ENCODE data around the gene DNAH6.

The DNAH6 gene

DNA sequence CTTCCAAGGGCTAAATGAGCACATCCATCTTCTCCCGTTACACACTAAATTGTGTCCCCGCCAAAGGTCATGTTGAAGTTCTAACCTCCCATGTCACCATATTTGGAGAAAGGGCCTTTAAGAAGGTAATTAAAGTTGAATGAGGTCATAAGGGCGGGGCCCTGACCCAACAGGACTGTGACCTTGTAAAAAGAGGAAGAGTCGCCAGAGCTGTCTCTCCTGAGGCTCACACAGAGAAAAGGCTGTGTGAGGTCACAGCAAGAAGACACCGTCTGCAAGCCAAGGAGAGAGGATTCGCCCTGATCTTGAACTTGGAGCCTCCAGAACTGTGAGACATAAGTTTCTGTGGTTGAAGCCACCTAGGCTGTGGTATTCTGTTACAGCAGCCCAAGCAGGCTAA, 340.5 kb downstream of the DNAH6 start:
- H3K27ac ChIP-seq, result no peak overlapping the region
- POLR2A ChIA-PET (ENCODE audit: low non-redundant PET), result no interaction called here
- no peak for DNase-seq (ENCODE audit: low spot score)
- TF ChIP-seq, protein P1, sequence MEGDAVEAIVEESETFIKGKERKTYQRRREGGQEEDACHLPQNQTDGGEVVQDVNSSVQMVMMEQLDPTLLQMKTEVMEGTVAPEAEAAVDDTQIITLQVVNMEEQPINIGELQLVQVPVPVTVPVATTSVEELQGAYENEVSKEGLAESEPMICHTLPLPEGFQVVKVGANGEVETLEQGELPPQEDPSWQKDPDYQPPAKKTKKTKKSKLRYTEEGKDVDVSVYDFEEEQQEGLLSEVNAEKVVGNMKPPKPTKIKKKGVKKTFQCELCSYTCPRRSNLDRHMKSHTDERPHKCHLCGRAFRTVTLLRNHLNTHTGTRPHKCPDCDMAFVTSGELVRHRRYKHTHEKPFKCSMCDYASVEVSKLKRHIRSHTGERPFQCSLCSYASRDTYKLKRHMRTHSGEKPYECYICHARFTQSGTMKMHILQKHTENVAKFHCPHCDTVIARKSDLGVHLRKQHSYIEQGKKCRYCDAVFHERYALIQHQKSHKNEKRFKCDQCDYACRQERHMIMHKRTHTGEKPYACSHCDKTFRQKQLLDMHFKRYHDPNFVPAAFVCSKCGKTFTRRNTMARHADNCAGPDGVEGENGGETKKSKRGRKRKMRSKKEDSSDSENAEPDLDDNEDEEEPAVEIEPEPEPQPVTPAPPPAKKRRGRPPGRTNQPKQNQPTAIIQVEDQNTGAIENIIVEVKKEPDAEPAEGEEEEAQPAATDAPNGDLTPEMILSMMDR (conservative IDR thresholded peaks at IDR 0.05; ENCODE audit: low read depth), result no peak
- CTCF ChIA-PET, result no interaction called here

DNA sequence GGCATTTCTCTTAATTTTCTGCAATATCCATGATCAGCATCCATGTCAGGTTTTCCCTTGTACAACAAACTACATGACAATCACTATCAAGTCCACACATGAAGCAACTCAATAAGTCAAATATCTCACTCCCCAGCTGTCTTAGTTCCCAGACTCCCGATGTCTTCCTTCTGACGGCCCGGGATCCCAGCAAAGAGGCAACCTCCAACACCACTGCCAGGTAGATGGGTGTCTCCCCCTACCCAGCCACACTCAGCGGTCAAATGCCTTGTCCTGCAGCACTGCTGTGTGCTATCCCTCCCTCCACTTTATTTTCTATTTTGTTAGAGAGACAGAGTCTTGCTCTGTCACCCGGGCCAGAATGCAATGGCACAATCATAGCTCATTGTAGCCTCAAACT, 341.3 kb downstream of the DNAH6 start:
- H3K27ac ChIP-seq, result no peak overlapping the region
- ChIA-PET POLR2A (ENCODE audit: low non-redundant PET) (no interaction called here), CTCF (interaction anchor here (0.6 kb wide), 1 partner anchor 398 kb away, joined by 3 read pairs; no protein-coding TSS in a partner anchor)
- TF ChIP-seq, protein P1 (conservative IDR thresholded peaks at IDR 0.05; ENCODE audit: low read depth), result no peak
- no peak for DNase-seq (ENCODE audit: low spot score)

DNA sequence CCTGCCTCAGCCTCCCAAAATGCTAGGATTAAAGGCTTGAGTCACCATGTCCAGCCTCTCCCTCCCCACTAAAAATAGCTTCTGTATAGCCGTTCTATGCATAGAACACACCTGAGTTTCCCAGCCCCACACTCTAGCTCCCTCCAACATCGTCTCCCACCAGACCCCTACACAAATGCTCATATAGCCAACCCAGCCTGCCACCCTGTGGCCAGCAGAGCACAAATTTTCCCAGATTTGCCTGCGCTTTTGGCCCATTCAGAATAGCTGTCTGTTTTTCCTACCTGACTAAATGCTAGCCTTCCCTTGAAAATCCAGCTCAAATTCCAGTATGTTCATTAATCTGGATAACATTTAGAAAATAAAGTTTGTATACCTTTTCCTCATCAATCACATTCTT, 341.8 kb downstream of the DNAH6 start:
- no peak for DNase-seq (ENCODE audit: low spot score)
- ChIA-PET POLR2A (ENCODE audit: low non-redundant PET) (no interaction called here), CTCF (interaction anchor here (0.6 kb wide), 1 partner anchor 398 kb away, joined by 3 read pairs; no protein-coding TSS in a partner anchor)
- H3K27ac ChIP-seq, result no peak overlapping the region
- TF ChIP-seq, protein P1 (conservative IDR thresholded peaks at IDR 0.05; ENCODE audit: low read depth), result no peak

DNA sequence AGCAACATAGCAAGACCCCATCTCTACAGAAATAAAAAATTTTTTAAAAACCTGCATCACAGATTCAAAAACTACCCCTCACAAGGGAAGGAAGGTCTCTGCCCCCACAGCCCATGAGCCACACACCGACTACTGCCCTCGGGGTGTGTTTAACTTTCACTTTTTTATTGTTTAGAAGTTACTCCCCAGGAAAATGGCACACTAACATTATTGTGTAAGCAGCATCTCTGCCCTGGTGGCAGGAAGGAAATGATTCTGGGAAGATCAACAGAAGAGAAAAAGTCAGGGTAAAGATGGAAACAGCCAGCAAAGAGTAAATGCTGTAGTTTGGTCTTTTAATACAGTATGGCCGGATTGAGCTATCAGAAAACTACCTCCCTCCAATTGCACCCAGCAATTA, 342.6 kb downstream of the DNAH6 start:
- ChIA-PET POLR2A (ENCODE audit: low non-redundant PET) (no interaction called here), CTCF (no interaction called here)
- H3K27ac ChIP-seq, result no peak overlapping the region
- no peak for DNase-seq (ENCODE audit: low spot score)
- TF ChIP-seq, protein P1 (conservative IDR thresholded peaks at IDR 0.05; ENCODE audit: low read depth), result no peak

DNA sequence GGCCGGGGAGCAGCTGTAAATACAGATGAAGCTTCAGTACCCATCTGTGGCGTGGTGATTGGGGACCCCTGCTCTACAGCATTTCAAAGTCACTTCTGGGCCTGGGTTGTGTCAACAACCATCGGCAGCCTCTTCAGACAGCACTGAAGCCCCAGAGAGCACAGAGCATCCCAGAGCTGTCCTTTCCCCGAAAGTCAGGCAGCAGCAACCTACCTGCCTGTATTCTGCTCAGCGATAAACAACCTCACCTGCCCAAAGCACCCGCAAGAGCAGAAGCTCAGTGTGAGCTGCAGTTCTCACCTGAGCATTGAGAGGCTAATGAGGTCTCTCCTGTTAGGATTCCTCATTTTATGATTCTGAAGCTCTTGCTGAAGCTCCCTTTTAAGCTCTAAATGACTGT, 345.2 kb downstream of the DNAH6 start:
- no peak overlapping the region for H3K27ac ChIP-seq
- TF ChIP-seq, protein P1 (conservative IDR thresholded peaks at IDR 0.05; ENCODE audit: low read depth), result no peak
- ChIA-PET POLR2A (ENCODE audit: low non-redundant PET) (no interaction called here), CTCF (interaction anchor here (0.6 to 0.7 kb wide), 2 partner anchors 12 to 33 kb away, joined by 3 to 4 read pairs; no protein-coding TSS in a partner anchor)
- DNase-seq (ENCODE audit: low spot score), result no peak

DNA sequence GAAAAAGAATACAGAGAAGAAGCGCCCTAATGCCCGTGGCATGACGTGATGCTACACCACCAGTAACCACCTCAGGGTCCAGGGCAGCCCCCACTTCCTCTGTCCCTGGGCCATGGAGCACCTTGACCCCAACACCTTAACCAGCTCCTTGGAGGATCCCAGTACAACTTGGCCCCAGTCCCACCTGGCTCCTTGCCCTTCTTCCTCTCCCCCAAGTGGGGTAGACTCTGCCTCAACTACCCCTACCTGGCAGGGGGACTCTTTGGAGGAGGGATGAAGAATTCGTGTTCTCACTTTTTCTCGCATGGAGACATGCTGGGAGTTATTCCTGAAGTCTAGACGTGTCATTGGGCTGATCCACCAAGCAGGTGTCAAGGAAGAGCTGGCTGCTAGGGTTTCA, 345.7 kb downstream of the DNAH6 start:
- ChIA-PET POLR2A (ENCODE audit: low non-redundant PET) (no interaction called here), CTCF (interaction anchor here (0.6 to 0.7 kb wide), 2 partner anchors 12 to 34 kb away, joined by 3 to 4 read pairs; no protein-coding TSS in a partner anchor)

More for the DNA sequence above, 345.7 kb downstream of the DNAH6 start:
- no peak for DNase-seq (ENCODE audit: low spot score)
- TF ChIP-seq, protein P1 (conservative IDR thresholded peaks at IDR 0.05; ENCODE audit: low read depth), result no peak
- H3K27ac ChIP-seq, result no peak overlapping the region

Measured in RWPE1 (cell line).